GM18505 (cell line): ENCODE data around the gene PID1.

Experiments
- ATAC-seq: cut with Tn5 transposase; IDR thresholded peaks from one replicate; pipeline ENCODE4 v1.9.1; 2021; ENCODE audit not compliant: unreplicated experiment
- POLR2A ChIP-seq: IDR thresholded peaks from 4 replicates; pipeline ENCODE4 v1.6.1; 2011; ENCODE audit warnings: borderline replicate concordance; ENCODE audit not compliant: insufficient read depth, insufficient read length; ENCODE audit errors: extremely low read depth

The PID1 gene, protein sequence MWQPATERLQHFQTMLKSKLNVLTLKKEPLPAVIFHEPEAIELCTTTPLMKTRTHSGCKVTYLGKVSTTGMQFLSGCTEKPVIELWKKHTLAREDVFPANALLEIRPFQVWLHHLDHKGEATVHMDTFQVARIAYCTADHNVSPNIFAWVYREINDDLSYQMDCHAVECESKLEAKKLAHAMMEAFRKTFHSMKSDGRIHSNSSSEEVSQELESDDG

GRCh38 chr2:229270551-229271410 lies at the start of gene PID1:
Gene PID1, minus strand, starts transcription at chr2:229271287. Its CDS starts 244 bp downstream, at chr2:229271043.
- no peak for ATAC-seq
- no peak for TF ChIP-seq POLR2A

DNA sequence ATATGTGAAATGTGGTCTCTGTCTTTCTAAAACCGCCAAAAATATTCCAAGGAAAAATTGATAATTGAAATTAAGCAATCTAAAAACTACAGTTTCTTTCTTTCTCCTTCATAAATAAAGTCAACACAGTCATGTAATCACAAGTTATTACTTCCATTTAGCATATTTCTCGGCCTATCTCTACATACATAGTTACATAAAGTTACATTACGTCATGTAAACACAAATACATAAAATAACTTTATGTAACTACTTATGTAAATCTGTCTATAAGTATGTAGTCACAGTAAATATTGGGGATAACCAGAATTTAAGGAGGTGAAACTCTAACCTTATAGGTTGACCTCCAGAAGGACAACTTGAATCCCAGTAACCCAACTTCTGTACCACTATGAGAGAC lies 48.5 kb upstream of the PID1 start:
- no peak for ATAC-seq
- TF ChIP-seq POLR2A = no peak

DNA sequence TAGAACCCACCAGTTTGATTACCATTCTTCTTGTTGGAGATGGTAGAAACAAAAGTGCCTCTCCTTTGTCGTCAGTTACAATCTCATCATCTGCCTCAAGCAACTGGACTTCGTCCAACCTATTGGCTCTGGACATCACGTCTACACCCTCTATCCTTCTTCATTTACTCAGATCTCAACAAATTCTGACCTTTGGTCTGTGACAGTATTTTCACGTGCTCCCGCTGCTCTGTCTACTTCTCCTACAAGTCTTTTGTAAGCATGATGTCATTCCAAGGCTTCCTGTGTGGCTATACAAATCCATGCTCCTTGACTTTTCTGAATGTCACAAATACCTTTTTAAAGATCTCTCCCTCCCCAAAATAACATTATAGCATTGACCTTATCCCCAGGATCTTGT lies 43.0 kb upstream of the PID1 start:
- ATAC-seq = no peak

GRCh38 chr2:229313591-229313990 lies 42.5 kb upstream of the PID1 start:
- TF ChIP-seq POLR2A = no peak
- ATAC-seq = no peak

More for the DNA sequence above, 43.0 kb upstream of the PID1 start:
- no peak for TF ChIP-seq POLR2A

- no peak for TF ChIP-seq POLR2A
- no peak for ATAC-seq
Observed at GRCh38 chr2:229301237-229301636, 30.1 kb upstream of the PID1 start.

DNA sequence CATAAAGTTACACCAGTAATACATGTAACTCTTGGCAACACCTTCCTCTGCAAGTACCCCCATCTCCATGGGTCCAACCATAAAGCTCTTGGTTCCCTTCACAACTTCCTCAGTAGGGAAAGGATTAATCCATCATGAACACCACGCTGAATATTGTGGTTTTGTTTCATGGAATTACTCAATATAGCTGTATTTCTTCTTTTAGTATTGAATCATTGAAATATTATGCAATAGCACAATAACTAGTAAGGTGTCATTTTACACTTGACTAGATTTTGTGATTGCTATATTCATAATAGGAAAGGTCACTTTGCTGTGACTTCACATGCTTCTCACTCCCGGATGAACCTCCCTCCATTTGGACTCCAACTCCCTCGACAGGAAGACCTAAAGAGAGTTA lies 29.7 kb upstream of the PID1 start:
- no peak for TF ChIP-seq POLR2A
- no peak for ATAC-seq

DNA sequence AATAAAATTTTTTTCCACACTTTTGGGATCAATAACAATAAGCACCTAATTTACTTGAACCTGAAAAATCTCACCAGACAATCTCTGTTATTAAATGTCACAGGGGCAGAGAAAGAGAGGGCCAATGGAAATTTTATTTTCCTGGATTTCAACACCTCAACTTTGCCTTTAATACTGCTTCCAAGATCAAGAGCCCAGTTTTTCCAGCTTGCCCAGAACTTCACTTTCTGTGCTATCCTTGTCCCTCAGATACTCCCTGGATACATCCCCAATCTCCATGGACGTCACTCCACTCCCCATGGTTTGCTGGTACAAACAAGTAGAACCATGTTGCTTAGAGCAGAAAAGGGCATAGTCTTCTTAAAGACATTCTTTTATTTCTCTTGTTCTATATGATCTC lies 29.3 kb upstream of the PID1 start:
- TF ChIP-seq POLR2A = no peak

GRCh38 chr2:229297247-229297646 lies 26.2 kb upstream of the PID1 start:
- no peak for ATAC-seq
- TF ChIP-seq POLR2A = no peak

More for the DNA sequence above, 29.3 kb upstream of the PID1 start:
- no peak for ATAC-seq

GRCh38 chr2:229296536-229296935 lies 25.4 kb upstream of the PID1 start:
- ATAC-seq = no peak
- no peak for TF ChIP-seq POLR2A

DNA sequence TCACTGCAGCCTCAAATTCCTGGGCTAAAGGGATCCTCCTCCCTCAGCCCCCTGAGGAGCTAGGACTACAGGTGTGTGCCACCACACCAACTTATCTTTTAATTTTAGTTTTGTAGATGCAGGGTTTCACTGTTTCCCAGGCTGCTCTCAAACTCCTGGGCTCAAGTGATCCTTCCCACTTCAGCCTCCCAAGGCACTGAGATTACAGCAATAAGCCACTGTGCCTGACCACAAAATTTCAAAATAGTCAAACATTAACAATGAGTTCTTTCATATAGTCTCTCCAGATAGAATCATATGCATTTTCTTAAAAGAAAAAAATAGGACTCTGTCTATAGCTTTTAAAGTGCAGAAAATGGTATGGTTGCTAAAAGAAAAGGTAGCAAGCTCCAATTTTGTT lies 24.9 kb upstream of the PID1 start:
- no peak for TF ChIP-seq POLR2A
- ATAC-seq = no peak

GRCh38 chr2:229287823-229288222 lies 16.7 kb upstream of the PID1 start:
- no peak for ATAC-seq
- no peak for TF ChIP-seq POLR2A

- no peak for ATAC-seq
- no peak for TF ChIP-seq POLR2A
Observed at GRCh38 chr2:229282758-229283546, 11.9 kb upstream of the PID1 start.

DNA sequence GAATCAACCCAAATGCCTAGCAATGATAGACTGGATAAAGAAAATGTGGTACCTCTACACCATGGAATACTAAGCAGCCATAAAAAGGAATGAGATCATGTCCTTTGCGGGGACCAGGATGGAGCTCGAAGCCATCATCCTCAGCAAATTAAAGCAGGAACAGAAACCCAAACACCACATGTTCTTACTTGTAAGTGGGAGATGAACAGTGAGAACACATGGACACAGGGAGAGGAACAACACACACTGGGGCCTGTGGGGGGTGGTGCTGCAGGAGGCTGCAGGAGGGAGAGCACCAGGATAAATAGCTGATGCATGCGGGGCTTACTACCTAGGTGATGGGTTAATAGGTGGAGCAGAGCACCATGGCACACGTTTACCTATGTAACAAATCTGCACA lies 8.4 kb upstream of the PID1 start:
- ATAC-seq = no peak

More for the DNA sequence above, 8.4 kb upstream of the PID1 start:
- no peak for TF ChIP-seq POLR2A
